GM23338 (cell line): ENCODE results near the gene USP3. TPM values are rescaled to one million over a fixed set of nuclear protein-coding genes. Genes with fewer than 3 reads are reported as not detected.

ENCODE experiments used
- ATAC-seq: fragments of 200-7000 bp; cut with Tn5 transposase; 3 replicates; pipeline ENCODE4 v1.9.1; 2020
- DNase-seq: peaks from one replicate; pipeline ENCODE4 v3.0.0-alpha.2; 2015; ENCODE audit warnings: low spot score
- H2AFZ ChIP-seq: fragments of 200-600 bp; sonication (generic); 2 replicates; pipeline ENCODE4 v1.8.0; 2016; ENCODE audit warnings: antibody characterized with exemption, mild to moderate bottlenecking, moderate library complexity
- H3F3A ChIP-seq: fragments of 200-600 bp; sonication (generic); replicated peaks from 2 replicates; pipeline ENCODE4 v1.8.0; 2017; ENCODE audit warnings: antibody characterized with exemption, mixed run types, low read depth
- H3K27ac ChIP-seq: fragments of 200-600 bp; sonication (generic); 2 replicates; pipeline ENCODE4 v1.6.1; 2016; ENCODE audit warnings: low read depth
- H3K27me3 ChIP-seq: fragments of 200-600 bp; sonication (generic); 2 replicates; pipeline ENCODE4 v1.8.0; 2016; ENCODE audit warnings: mild to moderate bottlenecking, mixed run types, moderate library complexity; ENCODE audit not compliant: insufficient read depth
- H3K36me3 ChIP-seq: fragments of 200-600 bp; sonication (generic); 2 replicates; pipeline ENCODE4 v1.8.0; 2016; ENCODE audit warnings: mild to moderate bottlenecking; ENCODE audit not compliant: insufficient read depth
- H3K4me1 ChIP-seq: fragments of 200-600 bp; sonication (generic); 2 replicates; pipeline ENCODE4 v1.8.0; 2016; ENCODE audit warnings: mild to moderate bottlenecking, moderate library complexity; ENCODE audit not compliant: insufficient read depth
- H3K4me2 ChIP-seq: fragments of 200-600 bp; sonication (generic); 2 replicates; pipeline ENCODE4 v1.7.1; 2017; ENCODE audit warnings: mixed run types
- H3K4me3 ChIP-seq: fragments of 200-600 bp; sonication (generic); 2 replicates; pipeline ENCODE4 v1.6.1; 2016; ENCODE audit warnings: mixed run types
- H3K79me2 ChIP-seq: fragments of 200-600 bp; sonication (generic); replicated peaks from 2 replicates; pipeline ENCODE4 v1.8.0; 2017; ENCODE audit warnings: mild to moderate bottlenecking; ENCODE audit not compliant: insufficient read depth
- H3K9me2 ChIP-seq: fragments of 200-600 bp; sonication (generic); 2 replicates; pipeline ENCODE4 v1.8.0; 2017; ENCODE audit not compliant: insufficient read depth
- H4K20me1 ChIP-seq: fragments of 200-600 bp; sonication (generic); replicated peaks from 2 replicates; pipeline ENCODE4 v1.8.0; 2017; ENCODE audit warnings: mild to moderate bottlenecking; ENCODE audit not compliant: insufficient read depth
- H3K27ac Mint-ChIP-seq: 2 replicates; pipeline ENCODE4 v1.8.0; 2020; ENCODE audit warnings: inconsistent platforms, mild to moderate bottlenecking, moderate library complexity, mixed read lengths
- H3K27me3 Mint-ChIP-seq: 3 replicates; pipeline ENCODE4 v1.8.0; 2022; ENCODE audit warnings: low read depth, mild to moderate bottlenecking, moderate library complexity, mixed read lengths, inconsistent platforms; ENCODE audit not compliant: insufficient read depth, poor library complexity
- H3K36me3 Mint-ChIP-seq: 3 replicates; pipeline ENCODE4 v1.8.0; 2021; ENCODE audit warnings: low read depth, mild to moderate bottlenecking, inconsistent platforms, moderate library complexity, mixed read lengths
- H3K4me1 Mint-ChIP-seq: 3 replicates; pipeline ENCODE4 v1.8.0; 2020; ENCODE audit warnings: mild to moderate bottlenecking, inconsistent platforms, mixed read lengths
- H3K4me3 Mint-ChIP-seq: 3 replicates; pipeline ENCODE4 v1.8.0; 2021; ENCODE audit warnings: moderate library complexity, mild to moderate bottlenecking, inconsistent platforms, mixed read lengths
- H3K9me3 Mint-ChIP-seq: 3 replicates; pipeline ENCODE4 v1.8.0; 2020; ENCODE audit warnings: moderate library complexity, mild to moderate bottlenecking, inconsistent platforms, mixed read lengths
- CREB1 ChIP-seq: fragments of 250-450 bp; sonication (Bioruptor Pico); IDR thresholded peaks from 2 replicates; pipeline ENCODE4 v1.5.0; 2020; ENCODE audit warnings: low read depth, mild to moderate bottlenecking, moderate library complexity
- EZH2phosphoT487 ChIP-seq: fragments of 200-600 bp; sonication (generic); IDR thresholded peaks from one replicate; pipeline ENCODE4 v1.8.1; 2018; ENCODE audit warnings: antibody characterized with exemption; ENCODE audit not compliant: unreplicated experiment
- JUNB ChIP-seq: IDR thresholded peaks from one replicate; pipeline ENCODE4 v1.6.1; 2016; ENCODE audit warnings: antibody characterized with exemption; ENCODE audit not compliant: unreplicated experiment
- NANOG ChIP-seq: IDR thresholded peaks from 2 replicates; pipeline ENCODE4 v1.6.1; 2016; ENCODE audit warnings: antibody characterized with exemption, borderline replicate concordance
- POLR2AphosphoS5 ChIP-seq: IDR thresholded peaks from 2 replicates; pipeline ENCODE4 v1.6.1; 2016; ENCODE audit warnings: antibody characterized with exemption, low read depth
- STAT1 ChIP-seq: IDR thresholded peaks from one replicate; pipeline ENCODE4 v1.6.1; 2016; ENCODE audit warnings: antibody characterized with exemption; ENCODE audit not compliant: unreplicated experiment
- ZNF114 ChIP-seq: fragments of 250-450 bp; sonication (Bioruptor Pico); IDR thresholded peaks from 2 replicates; pipeline ENCODE4 v1.5.0; 2020; ENCODE audit warnings: mild to moderate bottlenecking, moderate library complexity
- ZNF331 ChIP-seq: fragments of 250-450 bp; sonication (Bioruptor Pico); IDR thresholded peaks from 2 replicates; pipeline ENCODE4 v1.5.0; 2020; ENCODE audit warnings: low read depth, mild to moderate bottlenecking, moderate library complexity
- polyA plus RNA-seq: library from polyadenylated mRNA; unstranded; fragments of >200 nt; fragmentation: Nextera tagmentation; extraction: Ambion mirVana; gene quantifications from 2 replicates; pipeline ENCODE4 v1.2.1, GENCODE V29; 2016
- total RNA-seq: library from RNA; depleted of rRNA; stranded (reverse); fragments of >200 nt; shearing (Covaris generic); gene quantifications from 2 replicates; pipeline ENCODE4 v1.2.3, GENCODE V29; 2014
- TF ChIP-seq, protein P1 (sequence below): fragments of 250-450 bp; sonication (Bioruptor Pico); IDR thresholded peaks from 2 replicates; pipeline ENCODE4 v1.5.0; 2020; ENCODE audit warnings: mild to moderate bottlenecking, moderate library complexity
- TF ChIP-seq, protein P2 (sequence below): IDR thresholded peaks from one replicate; pipeline ENCODE4 v1.6.1; 2018; ENCODE audit warnings: antibody characterized with exemption; ENCODE audit not compliant: unreplicated experiment
- TF ChIP-seq, protein P3 (sequence below): IDR thresholded peaks from 2 replicates; pipeline ENCODE4 v1.6.1; 2016; ENCODE audit warnings: antibody characterized with exemption
- TF ChIP-seq, protein P4 (sequence below), 2 experiments: fragments of 200-600 bp in 1 of 2; sonication (generic) in 1 of 2; conservative IDR thresholded peaks; 2 replicates each; pipeline versions ENCODE4 v1.5.1 to v1.6.1; 2016 to 2017; ENCODE audit warnings: antibody characterized with exemption in 2 of 2, low read depth in 2 of 2, mild to moderate bottlenecking in 2 of 2, moderate library complexity in 1 of 2

USP3 gene
- total and polyA plus RNA-seq, 2 experiments from 2014 or later: 9.7 to 9.9 TPM

DNA sequence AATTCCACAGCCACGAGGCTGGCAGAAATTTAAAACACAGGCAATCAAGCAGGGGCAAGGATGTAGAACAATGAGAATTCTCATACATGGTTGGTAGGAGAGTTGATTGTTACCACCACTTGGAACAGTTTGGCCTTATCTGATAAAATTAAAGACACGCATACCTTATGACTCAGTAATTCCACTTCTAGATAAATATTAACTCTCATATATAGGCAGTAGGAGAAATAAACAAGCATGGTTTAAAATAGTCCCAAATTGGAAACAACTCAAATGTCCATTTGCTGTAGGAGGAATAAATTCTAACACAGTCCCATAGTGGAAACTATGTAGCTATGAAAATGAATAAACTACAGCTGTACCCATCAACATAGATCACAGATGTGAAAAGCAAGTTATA, 42.3 kb upstream of the USP3 start:
- Histone ChIP-seq H3K27ac (no peak overlapping the region), H3F3A (no peaks in the 10 kb centered on the region), H3K27me3 (peaks cover 9% of the 10 kb centered on the region; the same call in 1 of the 2 replicates), H4K20me1 (no peaks in the 10 kb centered on the region), H3K4me2 (no peak overlapping the region), H3K36me3 (no peaks in the 10 kb centered on the region), H3K4me1 (no peaks in the 10 kb centered on the region; the same call in 1 of the 2 replicates), H2AFZ (no peak overlapping the region), H3K79me2 (no peaks in the 10 kb centered on the region), H3K9me2 (no peaks in the 10 kb centered on the region), H3K4me3 (no peak overlapping the region)
- ATAC-seq: no peak
- Mint-ChIP-seq H3K4me1 (peaks cover 19% of the 10 kb centered on the region; the same call in 2 of the 3 replicates), H3K27ac (no peak overlapping the region), H3K36me3 (peaks cover 19% of the 10 kb centered on the region), H3K27me3 (peaks cover 12% of the 10 kb centered on the region), H3K9me3 (peaks cover 25% of the 10 kb centered on the region), H3K4me3 (no peak overlapping the region)
- TF ChIP-seq POLR2AphosphoS5: no peak
- TF ChIP-seq, protein P1, sequence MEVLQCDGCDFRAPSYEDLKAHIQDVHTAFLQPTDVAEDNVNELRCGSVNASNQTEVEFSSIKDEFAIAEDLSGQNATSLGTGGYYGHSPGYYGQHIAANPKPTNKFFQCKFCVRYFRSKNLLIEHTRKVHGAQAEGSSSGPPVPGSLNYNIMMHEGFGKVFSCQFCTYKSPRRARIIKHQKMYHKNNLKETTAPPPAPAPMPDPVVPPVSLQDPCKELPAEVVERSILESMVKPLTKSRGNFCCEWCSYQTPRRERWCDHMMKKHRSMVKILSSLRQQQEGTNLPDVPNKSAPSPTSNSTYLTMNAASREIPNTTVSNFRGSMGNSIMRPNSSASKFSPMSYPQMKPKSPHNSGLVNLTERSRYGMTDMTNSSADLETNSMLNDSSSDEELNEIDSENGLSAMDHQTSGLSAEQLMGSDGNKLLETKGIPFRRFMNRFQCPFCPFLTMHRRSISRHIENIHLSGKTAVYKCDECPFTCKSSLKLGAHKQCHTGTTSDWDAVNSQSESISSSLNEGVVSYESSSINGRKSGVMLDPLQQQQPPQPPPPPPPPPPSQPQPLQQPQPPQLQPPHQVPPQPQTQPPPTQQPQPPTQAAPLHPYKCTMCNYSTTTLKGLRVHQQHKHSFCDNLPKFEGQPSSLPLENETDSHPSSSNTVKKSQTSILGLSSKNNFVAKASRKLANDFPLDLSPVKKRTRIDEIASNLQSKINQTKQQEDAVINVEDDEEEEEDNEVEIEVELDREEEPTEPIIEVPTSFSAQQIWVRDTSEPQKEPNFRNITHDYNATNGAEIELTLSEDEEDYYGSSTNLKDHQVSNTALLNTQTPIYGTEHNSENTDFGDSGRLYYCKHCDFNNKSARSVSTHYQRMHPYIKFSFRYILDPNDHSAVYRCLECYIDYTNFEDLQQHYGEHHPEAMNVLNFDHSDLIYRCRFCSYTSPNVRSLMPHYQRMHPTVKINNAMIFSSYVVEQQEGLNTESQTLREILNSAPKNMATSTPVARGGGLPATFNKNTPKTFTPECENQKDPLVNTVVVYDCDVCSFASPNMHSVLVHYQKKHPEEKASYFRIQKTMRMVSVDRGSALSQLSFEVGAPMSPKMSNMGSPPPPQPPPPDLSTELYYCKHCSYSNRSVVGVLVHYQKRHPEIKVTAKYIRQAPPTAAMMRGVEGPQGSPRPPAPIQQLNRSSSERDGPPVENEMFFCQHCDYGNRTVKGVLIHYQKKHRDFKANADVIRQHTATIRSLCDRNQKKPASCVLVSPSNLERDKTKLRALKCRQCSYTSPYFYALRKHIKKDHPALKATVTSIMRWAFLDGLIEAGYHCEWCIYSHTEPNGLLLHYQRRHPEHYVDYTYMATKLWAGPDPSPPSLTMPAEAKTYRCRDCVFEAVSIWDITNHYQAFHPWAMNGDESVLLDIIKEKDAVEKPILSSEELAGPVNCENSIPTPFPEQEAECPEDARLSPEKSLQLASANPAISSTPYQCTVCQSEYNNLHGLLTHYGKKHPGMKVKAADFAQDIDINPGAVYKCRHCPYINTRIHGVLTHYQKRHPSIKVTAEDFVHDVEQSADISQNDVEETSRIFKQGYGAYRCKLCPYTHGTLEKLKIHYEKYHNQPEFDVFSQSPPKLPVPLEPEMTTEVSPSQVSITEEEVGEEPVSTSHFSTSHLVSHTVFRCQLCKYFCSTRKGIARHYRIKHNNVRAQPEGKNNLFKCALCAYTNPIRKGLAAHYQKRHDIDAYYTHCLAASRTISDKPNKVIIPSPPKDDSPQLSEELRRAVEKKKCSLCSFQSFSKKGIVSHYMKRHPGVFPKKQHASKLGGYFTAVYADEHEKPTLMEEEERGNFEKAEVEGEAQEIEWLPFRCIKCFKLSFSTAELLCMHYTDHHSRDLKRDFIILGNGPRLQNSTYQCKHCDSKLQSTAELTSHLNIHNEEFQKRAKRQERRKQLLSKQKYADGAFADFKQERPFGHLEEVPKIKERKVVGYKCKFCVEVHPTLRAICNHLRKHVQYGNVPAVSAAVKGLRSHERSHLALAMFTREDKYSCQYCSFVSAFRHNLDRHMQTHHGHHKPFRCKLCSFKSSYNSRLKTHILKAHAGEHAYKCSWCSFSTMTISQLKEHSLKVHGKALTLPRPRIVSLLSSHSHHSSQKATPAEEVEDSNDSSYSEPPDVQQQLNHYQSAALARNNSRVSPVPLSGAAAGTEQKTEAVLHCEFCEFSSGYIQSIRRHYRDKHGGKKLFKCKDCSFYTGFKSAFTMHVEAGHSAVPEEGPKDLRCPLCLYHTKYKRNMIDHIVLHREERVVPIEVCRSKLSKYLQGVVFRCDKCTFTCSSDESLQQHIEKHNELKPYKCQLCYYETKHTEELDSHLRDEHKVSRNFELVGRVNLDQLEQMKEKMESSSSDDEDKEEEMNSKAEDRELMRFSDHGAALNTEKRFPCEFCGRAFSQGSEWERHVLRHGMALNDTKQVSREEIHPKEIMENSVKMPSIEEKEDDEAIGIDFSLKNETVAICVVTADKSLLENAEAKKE (CRISPR knock-in tag): no peak
- TF ChIP-seq, protein P2, sequence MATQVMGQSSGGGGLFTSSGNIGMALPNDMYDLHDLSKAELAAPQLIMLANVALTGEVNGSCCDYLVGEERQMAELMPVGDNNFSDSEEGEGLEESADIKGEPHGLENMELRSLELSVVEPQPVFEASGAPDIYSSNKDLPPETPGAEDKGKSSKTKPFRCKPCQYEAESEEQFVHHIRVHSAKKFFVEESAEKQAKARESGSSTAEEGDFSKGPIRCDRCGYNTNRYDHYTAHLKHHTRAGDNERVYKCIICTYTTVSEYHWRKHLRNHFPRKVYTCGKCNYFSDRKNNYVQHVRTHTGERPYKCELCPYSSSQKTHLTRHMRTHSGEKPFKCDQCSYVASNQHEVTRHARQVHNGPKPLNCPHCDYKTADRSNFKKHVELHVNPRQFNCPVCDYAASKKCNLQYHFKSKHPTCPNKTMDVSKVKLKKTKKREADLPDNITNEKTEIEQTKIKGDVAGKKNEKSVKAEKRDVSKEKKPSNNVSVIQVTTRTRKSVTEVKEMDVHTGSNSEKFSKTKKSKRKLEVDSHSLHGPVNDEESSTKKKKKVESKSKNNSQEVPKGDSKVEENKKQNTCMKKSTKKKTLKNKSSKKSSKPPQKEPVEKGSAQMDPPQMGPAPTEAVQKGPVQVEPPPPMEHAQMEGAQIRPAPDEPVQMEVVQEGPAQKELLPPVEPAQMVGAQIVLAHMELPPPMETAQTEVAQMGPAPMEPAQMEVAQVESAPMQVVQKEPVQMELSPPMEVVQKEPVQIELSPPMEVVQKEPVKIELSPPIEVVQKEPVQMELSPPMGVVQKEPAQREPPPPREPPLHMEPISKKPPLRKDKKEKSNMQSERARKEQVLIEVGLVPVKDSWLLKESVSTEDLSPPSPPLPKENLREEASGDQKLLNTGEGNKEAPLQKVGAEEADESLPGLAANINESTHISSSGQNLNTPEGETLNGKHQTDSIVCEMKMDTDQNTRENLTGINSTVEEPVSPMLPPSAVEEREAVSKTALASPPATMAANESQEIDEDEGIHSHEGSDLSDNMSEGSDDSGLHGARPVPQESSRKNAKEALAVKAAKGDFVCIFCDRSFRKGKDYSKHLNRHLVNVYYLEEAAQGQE: no peak
- no peak for TF ChIP-seq CREB1 (CRISPR knock-in tag)
- no peak for TF ChIP-seq EZH2phosphoT487
- TF ChIP-seq ZNF331 (CRISPR knock-in tag): no peak
- TF ChIP-seq, protein P3, sequence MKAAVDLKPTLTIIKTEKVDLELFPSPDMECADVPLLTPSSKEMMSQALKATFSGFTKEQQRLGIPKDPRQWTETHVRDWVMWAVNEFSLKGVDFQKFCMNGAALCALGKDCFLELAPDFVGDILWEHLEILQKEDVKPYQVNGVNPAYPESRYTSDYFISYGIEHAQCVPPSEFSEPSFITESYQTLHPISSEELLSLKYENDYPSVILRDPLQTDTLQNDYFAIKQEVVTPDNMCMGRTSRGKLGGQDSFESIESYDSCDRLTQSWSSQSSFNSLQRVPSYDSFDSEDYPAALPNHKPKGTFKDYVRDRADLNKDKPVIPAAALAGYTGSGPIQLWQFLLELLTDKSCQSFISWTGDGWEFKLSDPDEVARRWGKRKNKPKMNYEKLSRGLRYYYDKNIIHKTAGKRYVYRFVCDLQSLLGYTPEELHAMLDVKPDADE: no peak
- no peak for TF ChIP-seq NANOG
- TF ChIP-seq STAT1: no peak
- no peak for TF ChIP-seq ZNF114 (CRISPR knock-in tag)
- no peak for TF ChIP-seq JUNB
- TF ChIP-seq, protein P4, sequence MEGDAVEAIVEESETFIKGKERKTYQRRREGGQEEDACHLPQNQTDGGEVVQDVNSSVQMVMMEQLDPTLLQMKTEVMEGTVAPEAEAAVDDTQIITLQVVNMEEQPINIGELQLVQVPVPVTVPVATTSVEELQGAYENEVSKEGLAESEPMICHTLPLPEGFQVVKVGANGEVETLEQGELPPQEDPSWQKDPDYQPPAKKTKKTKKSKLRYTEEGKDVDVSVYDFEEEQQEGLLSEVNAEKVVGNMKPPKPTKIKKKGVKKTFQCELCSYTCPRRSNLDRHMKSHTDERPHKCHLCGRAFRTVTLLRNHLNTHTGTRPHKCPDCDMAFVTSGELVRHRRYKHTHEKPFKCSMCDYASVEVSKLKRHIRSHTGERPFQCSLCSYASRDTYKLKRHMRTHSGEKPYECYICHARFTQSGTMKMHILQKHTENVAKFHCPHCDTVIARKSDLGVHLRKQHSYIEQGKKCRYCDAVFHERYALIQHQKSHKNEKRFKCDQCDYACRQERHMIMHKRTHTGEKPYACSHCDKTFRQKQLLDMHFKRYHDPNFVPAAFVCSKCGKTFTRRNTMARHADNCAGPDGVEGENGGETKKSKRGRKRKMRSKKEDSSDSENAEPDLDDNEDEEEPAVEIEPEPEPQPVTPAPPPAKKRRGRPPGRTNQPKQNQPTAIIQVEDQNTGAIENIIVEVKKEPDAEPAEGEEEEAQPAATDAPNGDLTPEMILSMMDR (conservative IDR thresholded peaks at IDR 0.05; ENCODE audit: low read depth in 2 of 2): no peak
- no peak for DNase-seq
